Measurements from ENCODE around the gene KLRG1. TPM values are rescaled to one million over a fixed set of nuclear protein-coding genes. Genes with fewer than 3 reads are reported as not detected.

The KLRG1 gene
- under 1 TPM; 0.78 to 0.99 TPM for total RNA-seq

- Histone ChIP-seq H3K4me1 (no peaks in the 10 kb centered on the region), H3K4me3 (no peak within 1 kb of the TSS), H3K9me3 (no peaks in the 10 kb centered on the region), H3K36me3 (replicated peaks in 1 of 2; ENCODE audit: insufficient read depth in 1 of 2, low read depth in 2 of 2) (no peaks in the 10 kb centered on the region), H3K27me3 (no peaks in the 10 kb centered on the region), H3K27ac (no peak within 1 kb of the TSS)
- DNase-seq: no peak
- intact Hi-C loops (cut with DNase I): no loop called here
- WGBS, 2 donors: 62 to 85% methylated on average over 2 of the region's 2 CpGs
- no peak for TF ChIP-seq POLR2A (IDR thresholded peaks at IDR 0.05)
- TF ChIP-seq CTCF (IDR thresholded peaks at IDR 0.05): no peak
- no peak for ATAC-seq
Measured at GRCh38 chr12:8989413-8989812, at the start of gene KLRG1. TSS of gene KLRG1 (plus strand) at chr12:8989546. CDS start at chr12:8989636, 90 bp downstream.

- Histone ChIP-seq H3K27me3 (no peaks in the 10 kb centered on the region), H3K27ac (no peak overlapping the region), H3K4me3 (no peak overlapping the region), H3K9me3 (no peaks in the 10 kb centered on the region), H3K36me3 (replicated peaks in 1 of 2; ENCODE audit: insufficient read depth in 1 of 2, low read depth in 2 of 2) (peaks cover 0 to 25% of the 10 kb centered on the region in 2 donors), H3K4me1 (no peaks in the 10 kb centered on the region)
- no peak for DNase-seq
- intact Hi-C loops (cut with DNase I): no loop called here
- ATAC-seq: no peak
- 78 to 79% methylated on average over 5 of the region's 5 CpGs for WGBS, 2 donors
- TF ChIP-seq POLR2A (IDR thresholded peaks at IDR 0.05): no peak
- TF ChIP-seq CTCF (IDR thresholded peaks at IDR 0.05): no peak
Measured at GRCh38 chr12:8941691-8942478, 47.5 kb upstream of the KLRG1 start.

- WGBS, 2 donors: 89% methylated on average over 10 of the region's 10 CpGs
- Histone ChIP-seq H3K27me3 (no peaks in the 10 kb centered on the region), H3K4me3 (no peak overlapping the region), H3K27ac (no peak overlapping the region), H3K36me3 (replicated peaks in 1 of 2; ENCODE audit: insufficient read depth in 1 of 2, low read depth in 2 of 2) (peaks cover 0 to 25% of the 10 kb centered on the region in 2 donors), H3K9me3 (no peaks in the 10 kb centered on the region), H3K4me1 (peaks cover 14% of the 10 kb centered on the region)
- ATAC-seq: no peak
- intact Hi-C loops (cut with DNase I): no loop called here
- no peak for TF ChIP-seq POLR2A (IDR thresholded peaks at IDR 0.05)
- no peak for TF ChIP-seq CTCF (IDR thresholded peaks at IDR 0.05)
- DNase-seq: no peak
Measured at GRCh38 chr12:8943565-8944186, 45.7 kb upstream of the KLRG1 start.

- 63 to 74% methylated on average over 1 of the region's 1 CpG for WGBS, 2 donors
Measured at GRCh38 chr12:8946733-8947132, 42.6 kb upstream of the KLRG1 start.

More at GRCh38 chr12:8946733-8947132, 42.6 kb upstream of the KLRG1 start:
- H3K27ac ChIP-seq: no peak overlapping the region
- H3K4me1 ChIP-seq: peaks cover 25% of the 10 kb centered on the region
- ATAC-seq: no peak
- H3K9me3 ChIP-seq: no peaks in the 10 kb centered on the region
- DNase-seq: no peak
- TF ChIP-seq POLR2A (IDR thresholded peaks at IDR 0.05): no peak
- TF ChIP-seq CTCF (IDR thresholded peaks at IDR 0.05): no peak
- intact Hi-C loops (cut with DNase I): no loop called here
- no peaks in the 10 kb centered on the region for H3K27me3 ChIP-seq
- no peak overlapping the region for H3K4me3 ChIP-seq
- peaks cover 0 to 20% of the 10 kb centered on the region in 2 donors for H3K36me3 ChIP-seq (replicated peaks in 1 of 2; ENCODE audit: insufficient read depth in 1 of 2, low read depth in 2 of 2)

Data from body of pancreas (tissue), 4 donors.